IMR-90 (cell line): ENCODE results near the gene SKIL.

ENCODE experiments used
- BHLHE40 ChIP-seq: fragments of 150-350 bp; IDR thresholded peaks from 2 replicates; pipeline ENCODE4 v1.6.1; 2016; ENCODE audit warnings: mild to moderate bottlenecking, low read depth, low read length
- CEBPB ChIP-seq: IDR thresholded peaks from 2 replicates; pipeline ENCODE4 v1.6.1; 2012; ENCODE audit warnings: low read depth, low read length, improper control_type of control experiment
- CHD1 ChIP-seq: IDR thresholded peaks from 2 replicates; pipeline ENCODE4 v1.6.1; 2012; ENCODE audit warnings: low read depth, low read length, improper control_type of control experiment
- NFE2L2 ChIP-seq: fragments of 150-350 bp; IDR thresholded peaks from 2 replicates; pipeline ENCODE4 v1.6.1; 2016; ENCODE audit warnings: low read depth, mild to moderate bottlenecking, low read length
- POLR2A ChIP-seq: IDR thresholded peaks from 2 replicates; pipeline ENCODE4 v1.6.1; 2012; ENCODE audit warnings: mild to moderate bottlenecking, low read depth, low read length
- RAD21 ChIP-seq: IDR thresholded peaks from 2 replicates; pipeline ENCODE4 v1.6.1; 2012; ENCODE audit warnings: low read length, improper control_type of control experiment
- RFX5 ChIP-seq: IDR thresholded peaks from 2 replicates; pipeline ENCODE4 v1.8.0; 2012; ENCODE audit warnings: low read depth, mild to moderate bottlenecking, low read length, moderate library complexity
- SMC3 ChIP-seq: fragments of 150-350 bp; IDR thresholded peaks from 2 replicates; pipeline ENCODE4 v1.6.1; 2016; ENCODE audit warnings: low read depth, mild to moderate bottlenecking, antibody characterized with exemption, low read length, moderate library complexity
- TF ChIP-seq, protein P1 (sequence below): conservative IDR thresholded peaks from 2 replicates; pipeline ENCODE4 v1.5.1; 2012; ENCODE audit warnings: mild to moderate bottlenecking, low read depth, low read length, improper control_type of control experiment
- TF ChIP-seq, protein P2 (sequence below): fragments of 150-350 bp; IDR thresholded peaks from 2 replicates; pipeline ENCODE4 v1.6.1; 2016; ENCODE audit warnings: low read depth, mild to moderate bottlenecking, low read length, moderate library complexity, borderline replicate concordance
- TF ChIP-seq, protein P3 (sequence below): fragments of 150-350 bp; IDR thresholded peaks from 2 replicates; pipeline ENCODE4 v1.6.1; 2017; ENCODE audit warnings: mild to moderate bottlenecking, antibody characterized with exemption, low read length, low read depth

DNA sequence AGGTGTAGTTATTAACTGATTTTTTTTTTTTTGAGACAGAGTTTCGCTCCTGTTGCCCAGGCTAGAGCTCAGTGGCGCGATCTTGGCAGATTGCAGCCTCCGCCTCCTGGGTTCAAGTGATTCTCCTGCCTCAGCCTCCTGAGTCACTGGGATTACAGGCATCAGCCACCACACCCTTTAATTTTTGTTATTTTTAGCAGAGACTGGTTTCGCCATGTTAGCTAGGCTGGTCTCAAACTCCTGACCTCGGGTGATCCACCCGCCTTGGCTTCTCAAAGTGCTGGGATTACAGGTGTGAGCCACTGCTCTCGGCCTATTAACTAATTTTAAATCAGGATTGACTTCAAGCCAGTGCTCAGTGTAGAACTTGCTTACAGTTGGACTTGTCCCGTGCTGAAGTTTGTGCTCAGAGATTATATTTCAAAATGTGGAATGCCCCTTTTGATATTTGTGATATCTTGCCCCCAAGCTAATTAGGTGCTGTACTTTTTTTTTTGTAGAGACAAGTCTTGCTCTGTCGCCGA is 6.0 kb downstream of the SKIL start:
- TF ChIP-seq, protein P1, sequence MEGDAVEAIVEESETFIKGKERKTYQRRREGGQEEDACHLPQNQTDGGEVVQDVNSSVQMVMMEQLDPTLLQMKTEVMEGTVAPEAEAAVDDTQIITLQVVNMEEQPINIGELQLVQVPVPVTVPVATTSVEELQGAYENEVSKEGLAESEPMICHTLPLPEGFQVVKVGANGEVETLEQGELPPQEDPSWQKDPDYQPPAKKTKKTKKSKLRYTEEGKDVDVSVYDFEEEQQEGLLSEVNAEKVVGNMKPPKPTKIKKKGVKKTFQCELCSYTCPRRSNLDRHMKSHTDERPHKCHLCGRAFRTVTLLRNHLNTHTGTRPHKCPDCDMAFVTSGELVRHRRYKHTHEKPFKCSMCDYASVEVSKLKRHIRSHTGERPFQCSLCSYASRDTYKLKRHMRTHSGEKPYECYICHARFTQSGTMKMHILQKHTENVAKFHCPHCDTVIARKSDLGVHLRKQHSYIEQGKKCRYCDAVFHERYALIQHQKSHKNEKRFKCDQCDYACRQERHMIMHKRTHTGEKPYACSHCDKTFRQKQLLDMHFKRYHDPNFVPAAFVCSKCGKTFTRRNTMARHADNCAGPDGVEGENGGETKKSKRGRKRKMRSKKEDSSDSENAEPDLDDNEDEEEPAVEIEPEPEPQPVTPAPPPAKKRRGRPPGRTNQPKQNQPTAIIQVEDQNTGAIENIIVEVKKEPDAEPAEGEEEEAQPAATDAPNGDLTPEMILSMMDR: no peak
- TF ChIP-seq BHLHE40 (no peak), NFE2L2 (no peak), POLR2A (peak; percentile 51), CHD1 (no peak), CEBPB (no peak), RAD21 (no peak), RFX5 (no peak), SMC3 (no peak)
- TF ChIP-seq, protein P2, sequence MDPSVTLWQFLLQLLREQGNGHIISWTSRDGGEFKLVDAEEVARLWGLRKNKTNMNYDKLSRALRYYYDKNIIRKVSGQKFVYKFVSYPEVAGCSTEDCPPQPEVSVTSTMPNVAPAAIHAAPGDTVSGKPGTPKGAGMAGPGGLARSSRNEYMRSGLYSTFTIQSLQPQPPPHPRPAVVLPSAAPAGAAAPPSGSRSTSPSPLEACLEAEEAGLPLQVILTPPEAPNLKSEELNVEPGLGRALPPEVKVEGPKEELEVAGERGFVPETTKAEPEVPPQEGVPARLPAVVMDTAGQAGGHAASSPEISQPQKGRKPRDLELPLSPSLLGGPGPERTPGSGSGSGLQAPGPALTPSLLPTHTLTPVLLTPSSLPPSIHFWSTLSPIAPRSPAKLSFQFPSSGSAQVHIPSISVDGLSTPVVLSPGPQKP: no peak
- TF ChIP-seq, protein P3, sequence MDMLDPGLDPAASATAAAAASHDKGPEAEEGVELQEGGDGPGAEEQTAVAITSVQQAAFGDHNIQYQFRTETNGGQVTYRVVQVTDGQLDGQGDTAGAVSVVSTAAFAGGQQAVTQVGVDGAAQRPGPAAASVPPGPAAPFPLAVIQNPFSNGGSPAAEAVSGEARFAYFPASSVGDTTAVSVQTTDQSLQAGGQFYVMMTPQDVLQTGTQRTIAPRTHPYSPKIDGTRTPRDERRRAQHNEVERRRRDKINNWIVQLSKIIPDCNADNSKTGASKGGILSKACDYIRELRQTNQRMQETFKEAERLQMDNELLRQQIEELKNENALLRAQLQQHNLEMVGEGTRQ: no peak
